ENCODE results near the gene NOTCH2. TPM values are rescaled to one million over a fixed set of nuclear protein-coding genes. Genes with fewer than 3 reads are reported as not detected.
"Not testable (repeated sequence)": the region's sequence is repeated elsewhere in the genome, so short reads cannot be mapped to it uniquely, and the experiment has no call there.

Gene NOTCH2
- total RNA-seq, 2 donors from 2014 or later = 44.7 to 45.0 TPM

GRCh38 chr1:119984771-119985170 lies 84.7 kb downstream of the NOTCH2 start:
- intact Hi-C loops (cut with DNase I) = no loop called here
- ATAC-seq = no peak
- DNase-seq = no peak

- ATAC-seq = peak in 1 of 2 donors; percentile 78
- intact Hi-C loops (cut with DNase I) = no loop called here
- no peak for DNase-seq
Measured at GRCh38 chr1:119981986-119982815, 87.3 kb downstream of the NOTCH2 start.

- intact Hi-C loops (cut with DNase I) = no loop called here
Measured at GRCh38 chr1:119981496-119981895, 88.0 kb downstream of the NOTCH2 start.

GRCh38 chr1:119978018-119978505 lies 91.4 kb downstream of the NOTCH2 start:
- ATAC-seq (peak; percentile 15 to 76), DNase-seq (no peak)
- intact Hi-C loops (cut with DNase I) = no loop called here

More at GRCh38 chr1:119981496-119981895, 88.0 kb downstream of the NOTCH2 start:
- DNase-seq (no peak), ATAC-seq (peak in 1 of 2 donors; percentile 34)

GRCh38 chr1:119977113-119977736 lies 92.2 kb downstream of the NOTCH2 start:
- ATAC-seq; intact Hi-C loops (cut with DNase I); DNase-seq: not testable (repeated sequence)

- peak in 1 of 2 donors; percentile 61 for ATAC-seq
- intact Hi-C loops (cut with DNase I); DNase-seq: not testable (repeated sequence)
Measured at GRCh38 chr1:119975582-119976254, 93.7 kb downstream of the NOTCH2 start.

GRCh38 chr1:119975006-119975405 lies 94.5 kb downstream of the NOTCH2 start:
- intact Hi-C loops (cut with DNase I) = no loop called here
- DNase-seq = no peak
- no peak for ATAC-seq

GRCh38 chr1:119974013-119974412 lies 95.4 kb downstream of the NOTCH2 start:
- intact Hi-C loops (cut with DNase I) = no loop called here
- ATAC-seq = no peak

GRCh38 chr1:119971710-119972570 lies 97.5 kb downstream of the NOTCH2 start:
- intact Hi-C loops (cut with DNase I) = no loop called here
- no peak for ATAC-seq

More at GRCh38 chr1:119974013-119974412, 95.4 kb downstream of the NOTCH2 start:
- no peak for DNase-seq

GRCh38 chr1:119968601-119969000 lies 100.9 kb downstream of the NOTCH2 start:
- intact Hi-C loops (cut with DNase I) = no loop called here
- DNase-seq (no peak), ATAC-seq (no peak)

More at GRCh38 chr1:119971710-119972570, 97.5 kb downstream of the NOTCH2 start:
- no peak for DNase-seq

- ATAC-seq (peak in 1 of 2 donors; percentile 45), DNase-seq (peak; percentile 33)
- intact Hi-C loops (cut with DNase I) = no loop called here
Measured at GRCh38 chr1:119968068-119968492, 101.4 kb downstream of the NOTCH2 start.

GRCh38 chr1:119966681-119967080 lies 102.8 kb downstream of the NOTCH2 start:
- intact Hi-C loops (cut with DNase I) = no loop called here
- ATAC-seq = no peak
- DNase-seq = no peak

GRCh38 chr1:119966020-119966419 lies 103.4 kb downstream of the NOTCH2 start:
- DNase-seq (no peak), ATAC-seq (peak; percentile 68 to 72)
- intact Hi-C loops (cut with DNase I) = no loop called here

- peak; percentile 39 to 51 for ATAC-seq
- intact Hi-C loops (cut with DNase I) = no loop called here
- no peak for DNase-seq
Measured at GRCh38 chr1:119964673-119965363, 104.6 kb downstream of the NOTCH2 start.

GRCh38 chr1:119962296-119962968 lies 107.0 kb downstream of the NOTCH2 start:
- ATAC-seq (peak; percentile 37 to 42), DNase-seq (no peak)
- intact Hi-C loops (cut with DNase I) = no loop called here

- DNase-seq (no peak), ATAC-seq (no peak)
- intact Hi-C loops (cut with DNase I) = no loop called here
Measured at GRCh38 chr1:119960501-119960900, 109.0 kb downstream of the NOTCH2 start.

Data from left cardiac atrium (tissue), 4 donors.